Skeletal muscle cell (primary cell): ENCODE results near the gene CCDC3.
"Not testable (repeated sequence)": the region's sequence is repeated elsewhere in the genome, so short reads cannot be mapped to it uniquely, and the experiment has no call there.

ENCODE experiments used
- DNase-seq: peaks from one replicate; pipeline ENCODE4 v3.0.0-alpha.2; 2010; ENCODE audit warnings: low read depth
- H3K4me3 ChIP-seq: 2 replicates; pipeline ENCODE4 v1.5.1; 2011; ENCODE audit warnings: low read depth, mild to moderate bottlenecking, control low read depth, low read length, moderate library complexity

CCDC3 gene

GRCh38 chr10:12902851-12903358 is 98.6 kb downstream of the CCDC3 start:
- H3K4me3 ChIP-seq = no peak overlapping the region
- DNase-seq = no peak

GRCh38 chr10:12902135-12902572 is 99.4 kb downstream of the CCDC3 start:
- H3K4me3 ChIP-seq = no peak overlapping the region
- DNase-seq = no peak

- no peak for DNase-seq
- no peak overlapping the region for H3K4me3 ChIP-seq
Observed at GRCh38 chr10:12899546-12899945, 102.0 kb downstream of the CCDC3 start.

GRCh38 chr10:12898271-12898670 is 103.2 kb downstream of the CCDC3 start:
- no peak for DNase-seq
- H3K4me3 ChIP-seq = no peak overlapping the region

- no peak for DNase-seq
- no peak overlapping the region for H3K4me3 ChIP-seq
Observed at GRCh38 chr10:12897278-12897677, 104.2 kb downstream of the CCDC3 start.

- no peak for DNase-seq
Observed at GRCh38 chr10:12896251-12896650, 105.3 kb downstream of the CCDC3 start.

GRCh38 chr10:12892924-12893323 is 108.6 kb downstream of the CCDC3 start:
- DNase-seq = no peak

More at GRCh38 chr10:12896251-12896650, 105.3 kb downstream of the CCDC3 start:
- H3K4me3 ChIP-seq = no peak overlapping the region

GRCh38 chr10:12890958-12891357 is 110.6 kb downstream of the CCDC3 start:
- H3K4me3 ChIP-seq = no peak overlapping the region
- no peak for DNase-seq

More at GRCh38 chr10:12892924-12893323, 108.6 kb downstream of the CCDC3 start:
- no peak overlapping the region for H3K4me3 ChIP-seq

GRCh38 chr10:12888470-12888869 is 113.0 kb downstream of the CCDC3 start:
- no peak overlapping the region for H3K4me3 ChIP-seq
- DNase-seq = no peak

GRCh38 chr10:12887780-12888179 is 113.7 kb downstream of the CCDC3 start:
- no peak for DNase-seq
- no peak overlapping the region for H3K4me3 ChIP-seq

GRCh38 chr10:12884851-12885250 is 116.7 kb downstream of the CCDC3 start:
- no peak overlapping the region for H3K4me3 ChIP-seq
- DNase-seq = no peak

GRCh38 chr10:12880423-12880822 is 121.1 kb downstream of the CCDC3 start:
- DNase-seq = no peak
- H3K4me3 ChIP-seq = no peak overlapping the region

- no peak overlapping the region for H3K4me3 ChIP-seq
- DNase-seq = no peak
Observed at GRCh38 chr10:12877150-12877549, 124.4 kb downstream of the CCDC3 start.

GRCh38 chr10:12876266-12876665 is 125.2 kb downstream of the CCDC3 start:
- DNase-seq = no peak
- no peak overlapping the region for H3K4me3 ChIP-seq

GRCh38 chr10:12875100-12875499 is 126.4 kb downstream of the CCDC3 start:
- no peak for DNase-seq

GRCh38 chr10:12874501-12874900 is 127.0 kb downstream of the CCDC3 start:
- DNase-seq = no peak
- H3K4me3 ChIP-seq = no peak overlapping the region

More at GRCh38 chr10:12875100-12875499, 126.4 kb downstream of the CCDC3 start:
- H3K4me3 ChIP-seq = no peak overlapping the region

- DNase-seq = no peak
- H3K4me3 ChIP-seq = no peak overlapping the region
Observed at GRCh38 chr10:12873172-12873571, 128.3 kb downstream of the CCDC3 start.

GRCh38 chr10:12872577-12872976 is 128.9 kb downstream of the CCDC3 start:
- H3K4me3 ChIP-seq = no peak overlapping the region
- no peak for DNase-seq

- no peak overlapping the region for H3K4me3 ChIP-seq
- DNase-seq = no peak
Observed at GRCh38 chr10:12869427-12869826, 132.1 kb downstream of the CCDC3 start.

GRCh38 chr10:12868229-12868628 is 133.3 kb downstream of the CCDC3 start:
- no peak for DNase-seq

GRCh38 chr10:12865515-12865914 is 136.0 kb downstream of the CCDC3 start:
- not testable (repeated sequence) for H3K4me3 ChIP-seq, DNase-seq

More at GRCh38 chr10:12868229-12868628, 133.3 kb downstream of the CCDC3 start:
- H3K4me3 ChIP-seq = no peak overlapping the region

- DNase-seq = no peak
- no peak overlapping the region for H3K4me3 ChIP-seq
Observed at GRCh38 chr10:12862459-12862858, 139.1 kb downstream of the CCDC3 start.
